PFSK-1 (cell line): ENCODE data around the gene ZIC5.

Source experiments
- FOXP2 ChIP-seq: optimal IDR thresholded peaks from 2 replicates; pipeline ENCODE3; 2011; ENCODE audit warnings: borderline replicate concordance, control low read depth, inconsistent platforms; ENCODE audit not compliant: insufficient read depth; ENCODE audit errors: extremely low read length, extremely low read depth
- POLR2AphosphoS5 ChIP-seq: IDR thresholded peaks from 2 replicates; pipeline ENCODE4 v1.6.1; 2012; ENCODE audit warnings: low read depth, mild to moderate bottlenecking, control low read depth, low read length, moderate library complexity
- SIN3A ChIP-seq: IDR thresholded peaks from 2 replicates; pipeline ENCODE4 v1.6.1; 2012; ENCODE audit warnings: mild to moderate bottlenecking, low read length, moderate library complexity, borderline replicate concordance; ENCODE audit not compliant: insufficient read depth
- TAF1 ChIP-seq: IDR thresholded peaks from 2 replicates; pipeline ENCODE4 v1.6.1; 2012; ENCODE audit warnings: low read length, control low read depth, borderline replicate concordance; ENCODE audit not compliant: insufficient read depth
- TF ChIP-seq, protein P1 (sequence below), 2 experiments: IDR thresholded peaks; 2 replicates each; pipeline versions ENCODE4 v1.6.1 to v1.8.0; 2011 to 2012; ENCODE audit warnings: low read depth in 2 of 2, low read length in 2 of 2, control low read depth in 1 of 2, inconsistent platforms in 1 of 2, mild to moderate bottlenecking in 1 of 2, moderate library complexity in 1 of 2; ENCODE audit not compliant: insufficient read depth in 1 of 2

Gene ZIC5

DNA sequence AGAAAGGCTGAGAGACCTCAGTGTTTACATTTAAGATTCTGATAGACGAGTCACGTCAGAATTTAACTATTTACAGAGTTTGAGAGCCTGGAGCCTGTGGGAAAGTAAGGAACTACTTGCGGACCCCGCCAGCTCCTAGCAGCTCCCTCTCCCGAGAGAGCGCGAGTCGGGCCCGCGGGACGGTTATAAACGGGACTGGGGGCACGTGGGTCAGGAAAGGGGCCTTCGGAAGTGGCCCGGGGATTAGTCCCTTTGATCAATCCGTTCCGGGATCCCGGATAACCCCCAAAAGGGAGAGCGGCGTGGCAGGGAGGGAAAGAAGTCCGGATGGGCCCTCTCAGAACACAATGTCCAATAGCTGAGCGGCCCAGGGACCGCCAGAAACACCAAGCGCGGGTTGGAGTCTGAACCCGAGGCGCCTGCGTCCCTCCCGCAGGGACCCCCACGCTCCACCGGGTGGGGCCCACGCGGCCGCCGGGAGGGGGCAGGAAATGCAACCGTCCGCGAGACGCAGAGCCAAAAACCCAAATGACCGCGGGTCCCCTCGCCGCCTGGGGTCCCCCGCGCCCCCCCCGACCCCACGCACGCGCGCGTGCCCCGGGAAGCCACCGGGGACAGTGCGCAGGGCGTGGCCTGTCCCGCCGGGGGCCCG is 3.6 kb downstream of the ZIC5 start:
- no peak for TF ChIP-seq TAF1
- TF ChIP-seq SIN3A: no peak
- TF ChIP-seq POLR2AphosphoS5: no peak
- TF ChIP-seq, protein P1, sequence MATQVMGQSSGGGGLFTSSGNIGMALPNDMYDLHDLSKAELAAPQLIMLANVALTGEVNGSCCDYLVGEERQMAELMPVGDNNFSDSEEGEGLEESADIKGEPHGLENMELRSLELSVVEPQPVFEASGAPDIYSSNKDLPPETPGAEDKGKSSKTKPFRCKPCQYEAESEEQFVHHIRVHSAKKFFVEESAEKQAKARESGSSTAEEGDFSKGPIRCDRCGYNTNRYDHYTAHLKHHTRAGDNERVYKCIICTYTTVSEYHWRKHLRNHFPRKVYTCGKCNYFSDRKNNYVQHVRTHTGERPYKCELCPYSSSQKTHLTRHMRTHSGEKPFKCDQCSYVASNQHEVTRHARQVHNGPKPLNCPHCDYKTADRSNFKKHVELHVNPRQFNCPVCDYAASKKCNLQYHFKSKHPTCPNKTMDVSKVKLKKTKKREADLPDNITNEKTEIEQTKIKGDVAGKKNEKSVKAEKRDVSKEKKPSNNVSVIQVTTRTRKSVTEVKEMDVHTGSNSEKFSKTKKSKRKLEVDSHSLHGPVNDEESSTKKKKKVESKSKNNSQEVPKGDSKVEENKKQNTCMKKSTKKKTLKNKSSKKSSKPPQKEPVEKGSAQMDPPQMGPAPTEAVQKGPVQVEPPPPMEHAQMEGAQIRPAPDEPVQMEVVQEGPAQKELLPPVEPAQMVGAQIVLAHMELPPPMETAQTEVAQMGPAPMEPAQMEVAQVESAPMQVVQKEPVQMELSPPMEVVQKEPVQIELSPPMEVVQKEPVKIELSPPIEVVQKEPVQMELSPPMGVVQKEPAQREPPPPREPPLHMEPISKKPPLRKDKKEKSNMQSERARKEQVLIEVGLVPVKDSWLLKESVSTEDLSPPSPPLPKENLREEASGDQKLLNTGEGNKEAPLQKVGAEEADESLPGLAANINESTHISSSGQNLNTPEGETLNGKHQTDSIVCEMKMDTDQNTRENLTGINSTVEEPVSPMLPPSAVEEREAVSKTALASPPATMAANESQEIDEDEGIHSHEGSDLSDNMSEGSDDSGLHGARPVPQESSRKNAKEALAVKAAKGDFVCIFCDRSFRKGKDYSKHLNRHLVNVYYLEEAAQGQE (IDR thresholded peaks at IDR 0.05; ENCODE audit: insufficient read depth in 1 of 2, low read depth in 2 of 2, low read length in 2 of 2): no peak
- TF ChIP-seq FOXP2: no peak

GRCh38 chr13:99967498-99967868 is 4.1 kb downstream of the ZIC5 start:
- TF ChIP-seq SIN3A (no peak), POLR2AphosphoS5 (no peak), TAF1 (no peak)

DNA sequence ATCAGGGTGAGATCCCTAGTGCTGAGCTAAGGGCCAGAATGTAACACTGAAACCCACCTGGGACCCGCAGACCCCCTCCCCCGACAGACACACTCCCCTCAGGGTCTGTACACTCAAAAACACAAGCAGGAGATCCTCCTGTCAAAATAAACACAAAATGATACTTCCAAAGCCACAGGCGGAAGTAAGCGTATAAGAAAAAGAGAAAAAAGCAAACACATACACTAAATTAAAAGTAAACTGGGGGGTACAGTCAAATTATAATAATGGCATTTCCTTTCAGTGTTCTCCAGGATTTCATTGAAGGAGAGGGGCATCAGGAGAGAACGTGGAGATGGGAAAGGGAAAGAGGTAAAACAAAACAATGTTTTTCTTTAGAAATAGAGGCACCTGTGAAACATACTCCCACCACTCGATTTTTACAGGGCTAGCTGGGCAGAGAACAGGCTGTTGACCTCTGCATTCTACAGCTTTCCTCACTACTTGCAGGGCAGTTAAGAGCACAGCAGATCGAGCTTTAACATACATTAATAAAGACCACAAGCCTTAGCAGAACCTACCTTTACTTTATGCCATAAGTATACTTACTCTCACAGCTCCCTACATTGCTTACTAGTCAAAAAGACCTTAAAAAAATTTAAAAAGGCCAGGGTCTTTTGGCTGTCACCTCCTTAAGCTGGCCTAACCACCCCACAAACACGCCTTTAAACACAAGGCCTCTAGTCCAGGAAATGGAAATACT is 5.3 kb downstream of the ZIC5 start:
- no peak for TF ChIP-seq TAF1
- no peak for TF ChIP-seq FOXP2
- no peak for TF ChIP-seq POLR2AphosphoS5
- no peak for TF ChIP-seq SIN3A
- TF ChIP-seq, protein P1 (IDR thresholded peaks at IDR 0.05; ENCODE audit: insufficient read depth in 1 of 2, low read depth in 2 of 2, low read length in 2 of 2): no peak

DNA sequence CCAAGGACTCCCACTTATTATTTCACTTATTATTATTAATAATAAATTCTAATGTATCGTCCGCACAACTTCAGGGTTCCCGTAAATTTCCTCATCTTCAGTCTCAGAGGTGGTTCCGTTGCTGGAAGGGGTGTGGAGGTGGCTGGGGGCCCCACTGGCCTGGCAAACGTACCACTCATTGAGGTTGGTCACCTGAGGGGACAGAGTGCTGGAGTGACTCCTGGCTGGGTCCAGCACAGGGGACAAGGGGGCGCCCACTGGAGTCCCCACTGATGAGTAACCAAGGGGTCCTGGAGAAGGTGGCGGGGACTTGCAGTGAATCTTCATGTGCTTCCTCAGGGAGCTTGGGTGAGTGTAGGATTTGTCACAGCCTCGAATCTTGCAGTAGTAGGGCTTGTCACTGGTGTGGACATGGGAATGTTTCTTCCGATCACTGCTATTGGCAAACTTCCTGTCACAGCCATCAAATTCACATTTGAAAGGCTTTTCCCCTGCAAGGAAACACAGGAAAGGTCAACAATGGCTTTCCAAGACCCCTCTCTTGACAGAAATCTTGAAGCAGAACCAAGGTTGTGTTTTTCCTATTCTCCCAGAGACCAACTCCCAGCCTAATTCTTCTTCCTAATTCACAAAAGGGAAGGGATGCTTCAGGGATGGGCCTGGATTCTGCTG is 6.1 kb downstream of the ZIC5 start:
- TF ChIP-seq TAF1 (no peak), POLR2AphosphoS5 (no peak), SIN3A (no peak), FOXP2 (no peak)
- TF ChIP-seq, protein P1 (IDR thresholded peaks at IDR 0.05; ENCODE audit: insufficient read depth in 1 of 2, low read depth in 2 of 2, low read length in 2 of 2): no peak

- TF ChIP-seq FOXP2 (no peak), TAF1 (no peak), SIN3A (no peak)
Observed at GRCh38 chr13:99963816-99964339, 7.7 kb downstream of the ZIC5 start.
